Memory B cell (primary cell): ENCODE data around the gene ZNF831.

Source experiments
- ATAC-seq: fragments of 150-1000 bp; cut with Tn5 transposase; 2 replicates; pipeline ENCODE4 v1.10.0; 2021; ENCODE audit warnings: low read depth, mild to moderate bottlenecking, moderate library complexity
- DNase-seq, 2 donors: peaks; one replicate each; pipeline ENCODE4 v3.0.0; 2022; ENCODE audit warnings: low spot score in 2 of 2
- H3K27ac Mint-ChIP-seq: one replicate; pipeline ENCODE4 v1.8.0; 2022; ENCODE audit warnings: mild to moderate bottlenecking, moderate library complexity, mixed read lengths
- H3K27me3 Mint-ChIP-seq: one replicate; pipeline ENCODE4 v1.8.0; 2022; ENCODE audit warnings: mixed read lengths
- H3K36me3 Mint-ChIP-seq: one replicate; pipeline ENCODE4 v1.8.0; 2022; ENCODE audit warnings: mild to moderate bottlenecking, mixed read lengths
- H3K4me1 Mint-ChIP-seq: one replicate; pipeline ENCODE4 v1.8.0; 2022; ENCODE audit warnings: mixed read lengths
- H3K4me3 Mint-ChIP-seq: one replicate; pipeline ENCODE4 v1.8.0; 2022; ENCODE audit warnings: mild to moderate bottlenecking, moderate library complexity, mixed read lengths
- H3K9me3 Mint-ChIP-seq: one replicate; pipeline ENCODE4 v1.8.0; 2022; ENCODE audit warnings: mixed read lengths

Gene ZNF831

DNA sequence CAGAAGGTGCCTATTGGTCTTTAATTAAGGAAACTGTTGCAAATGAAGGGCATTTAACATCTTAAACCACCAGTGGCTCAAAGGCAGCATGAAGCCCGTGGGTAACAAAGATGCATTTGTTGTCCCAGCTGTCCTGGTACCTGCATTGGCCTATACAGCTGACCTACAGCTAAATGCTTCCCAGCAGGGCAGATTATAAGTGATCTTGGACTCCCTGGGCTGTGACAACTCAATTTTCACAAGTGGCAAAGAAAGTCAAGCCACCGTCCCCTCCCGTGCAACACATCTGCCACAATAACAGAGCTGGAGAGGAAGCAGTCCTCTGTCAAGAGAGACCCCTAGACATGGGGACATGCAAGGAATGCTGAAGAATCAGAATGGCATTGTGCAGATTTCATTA lies 105.2 kb downstream of the ZNF831 start:
- Mint-ChIP-seq H3K27me3 (peaks cover 25% of the 10 kb centered on the region), H3K4me1 (peaks cover 3% of the 10 kb centered on the region), H3K36me3 (no peaks in the 10 kb centered on the region), H3K9me3 (peaks cover 4% of the 10 kb centered on the region), H3K27ac (no peak overlapping the region), H3K4me3 (no peak overlapping the region)
- DNase-seq (no peak), ATAC-seq (no peak)

DNA sequence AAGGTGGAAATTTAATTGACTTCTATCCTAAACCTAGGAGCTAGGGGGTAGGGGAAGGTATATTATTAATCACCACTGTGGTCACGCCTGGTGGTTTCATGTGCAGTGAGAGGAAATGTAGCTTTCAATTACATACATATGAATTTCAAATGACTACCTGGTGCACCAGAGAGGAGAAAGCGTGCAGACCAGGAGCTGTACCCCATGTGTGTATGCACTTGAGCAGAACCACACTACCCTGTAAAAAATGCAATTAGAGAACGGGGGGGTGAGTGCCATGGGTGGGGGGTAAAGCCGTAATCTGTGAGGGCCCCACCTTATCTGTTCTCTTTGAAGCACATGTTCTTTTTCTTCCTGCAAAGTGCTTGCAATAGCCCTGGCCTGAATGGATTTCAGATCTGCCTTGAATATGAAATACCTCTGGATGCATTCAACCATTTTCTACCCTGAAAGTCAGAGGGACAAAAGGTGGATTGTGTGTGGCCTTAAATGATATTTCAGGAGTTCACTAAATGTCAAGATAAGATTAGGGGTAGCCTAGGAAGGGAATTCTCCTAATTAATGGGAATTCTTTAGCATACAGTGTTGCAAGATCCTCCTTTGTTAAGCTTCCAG lies 105.9 kb downstream of the ZNF831 start:
- peaks cover 28% of the 10 kb centered on the region for H3K27me3 Mint-ChIP-seq
- no peak for ATAC-seq
- no peak overlapping the region for H3K4me3 Mint-ChIP-seq
- no peak for DNase-seq
- H3K4me1 Mint-ChIP-seq: peaks cover 3% of the 10 kb centered on the region
- H3K9me3 Mint-ChIP-seq: peaks cover 4% of the 10 kb centered on the region
- no peak overlapping the region for H3K27ac Mint-ChIP-seq
- H3K36me3 Mint-ChIP-seq: no peaks in the 10 kb centered on the region

DNA sequence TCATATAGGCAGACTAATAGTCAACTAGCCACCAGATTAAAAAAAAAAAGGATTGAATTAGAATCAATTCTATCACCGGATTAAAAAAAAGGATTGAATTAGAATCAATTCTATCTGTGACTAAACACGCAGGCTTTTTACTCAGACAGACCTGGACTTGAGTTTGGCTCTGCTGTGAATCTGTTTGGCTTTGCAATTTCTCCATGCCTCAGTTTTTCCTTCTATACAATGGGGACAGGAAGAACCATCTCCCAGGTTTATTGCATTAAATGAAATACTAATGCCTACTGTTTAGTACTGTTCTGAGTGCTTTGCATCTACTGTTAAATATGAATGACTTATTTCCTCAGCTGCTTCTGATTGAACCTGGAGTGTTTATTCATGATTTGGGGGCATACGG lies 106.8 kb downstream of the ZNF831 start:
- Mint-ChIP-seq H3K27me3 (peaks cover 25% of the 10 kb centered on the region), H3K4me3 (no peak overlapping the region)
- no peak for DNase-seq

DNA sequence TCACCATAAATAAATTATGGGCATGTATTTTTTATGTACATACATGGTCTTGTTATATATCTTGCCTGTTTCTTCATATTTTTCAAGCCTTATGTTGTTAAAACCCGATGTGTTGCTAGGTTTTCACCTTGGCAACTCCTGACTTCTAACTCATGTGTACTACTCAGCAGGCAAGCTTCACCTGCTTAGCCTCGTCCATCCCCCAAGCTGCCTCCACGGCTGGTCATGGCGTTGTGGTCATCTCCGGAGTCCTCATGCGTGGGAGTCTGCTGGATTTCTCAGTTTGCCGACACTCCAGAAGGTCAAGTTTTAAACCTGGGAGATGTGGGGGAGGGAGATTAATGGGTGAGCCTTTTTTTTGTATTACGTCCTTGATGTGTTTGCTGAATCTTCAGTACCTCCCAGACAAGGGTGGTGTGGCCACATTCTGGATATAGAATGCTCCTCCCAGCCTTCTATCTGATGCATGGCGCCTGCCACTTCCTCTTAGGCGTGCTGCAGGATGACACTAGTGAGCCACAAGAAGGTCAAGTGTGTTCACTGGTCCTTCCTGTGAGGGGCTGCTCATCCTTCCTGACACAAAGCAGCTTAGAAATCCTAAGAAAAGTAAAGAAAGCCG lies 110.2 kb downstream of the ZNF831 start:
- ATAC-seq (no peak), DNase-seq (no peak)
- H3K36me3 Mint-ChIP-seq: no peaks in the 10 kb centered on the region
- no peak overlapping the region for H3K27ac Mint-ChIP-seq
- H3K4me3 Mint-ChIP-seq: no peak overlapping the region
- H3K27me3 Mint-ChIP-seq: peaks cover 19% of the 10 kb centered on the region
- H3K4me1 Mint-ChIP-seq: no peaks in the 10 kb centered on the region
- no peaks in the 10 kb centered on the region for H3K9me3 Mint-ChIP-seq

More for the DNA sequence above, 106.8 kb downstream of the ZNF831 start:
- peaks cover 3% of the 10 kb centered on the region for H3K9me3 Mint-ChIP-seq
- H3K27ac Mint-ChIP-seq: no peak overlapping the region
- no peaks in the 10 kb centered on the region for H3K36me3 Mint-ChIP-seq
- no peak for ATAC-seq
- H3K4me1 Mint-ChIP-seq: peaks cover 1% of the 10 kb centered on the region

DNA sequence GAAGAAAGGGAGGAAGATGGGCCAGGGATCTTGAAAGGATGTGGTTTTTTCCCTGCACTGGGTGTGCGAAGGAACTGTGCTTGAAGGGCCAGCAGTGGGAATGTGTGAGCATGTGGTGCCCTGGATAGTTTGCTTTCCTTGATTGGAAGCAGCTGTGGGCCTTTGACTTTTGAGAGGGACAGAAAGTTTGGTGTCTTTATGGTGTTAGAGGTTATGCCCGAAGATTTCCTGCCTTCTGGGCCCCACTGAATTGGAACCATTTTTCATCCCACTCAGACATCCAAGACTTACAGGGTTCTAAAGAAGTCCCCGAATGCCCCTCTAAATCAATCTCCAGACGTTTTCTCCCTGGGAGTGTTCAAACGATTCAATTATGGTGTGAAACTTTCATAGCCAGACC lies 113.3 kb downstream of the ZNF831 start:
- no peaks in the 10 kb centered on the region for H3K36me3 Mint-ChIP-seq

DNA sequence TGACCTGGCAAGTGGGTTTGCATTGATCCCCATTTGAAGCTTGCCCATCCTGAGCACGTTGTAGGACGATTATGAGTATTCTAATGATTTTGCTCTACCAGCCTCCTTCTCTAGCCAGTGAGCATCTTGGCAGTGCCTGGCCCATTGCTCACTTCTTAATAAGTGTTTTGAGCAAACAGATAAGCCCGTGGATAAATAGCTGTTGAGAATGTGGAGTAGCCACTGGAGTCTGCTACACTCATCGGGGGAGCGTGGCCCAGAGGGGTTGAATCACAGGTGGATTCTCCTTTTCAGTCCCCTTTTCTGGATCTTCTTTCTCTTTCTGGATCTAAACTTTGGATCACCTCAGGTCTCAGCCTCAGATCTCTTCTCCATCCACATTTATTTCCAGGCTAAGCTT lies 120.8 kb downstream of the ZNF831 start:
- Mint-ChIP-seq H3K4me1 (no peaks in the 10 kb centered on the region), H3K27ac (no peak overlapping the region), H3K36me3 (no peaks in the 10 kb centered on the region), H3K27me3 (peaks cover 19% of the 10 kb centered on the region), H3K9me3 (no peaks in the 10 kb centered on the region), H3K4me3 (no peak overlapping the region)
- ATAC-seq: no peak
- DNase-seq: no peak

More for the DNA sequence above, 113.3 kb downstream of the ZNF831 start:
- ATAC-seq (no peak), DNase-seq (no peak)
- Mint-ChIP-seq H3K27ac (no peak overlapping the region), H3K9me3 (no peaks in the 10 kb centered on the region), H3K4me1 (no peaks in the 10 kb centered on the region), H3K4me3 (no peak overlapping the region), H3K27me3 (peaks cover 15% of the 10 kb centered on the region)

DNA sequence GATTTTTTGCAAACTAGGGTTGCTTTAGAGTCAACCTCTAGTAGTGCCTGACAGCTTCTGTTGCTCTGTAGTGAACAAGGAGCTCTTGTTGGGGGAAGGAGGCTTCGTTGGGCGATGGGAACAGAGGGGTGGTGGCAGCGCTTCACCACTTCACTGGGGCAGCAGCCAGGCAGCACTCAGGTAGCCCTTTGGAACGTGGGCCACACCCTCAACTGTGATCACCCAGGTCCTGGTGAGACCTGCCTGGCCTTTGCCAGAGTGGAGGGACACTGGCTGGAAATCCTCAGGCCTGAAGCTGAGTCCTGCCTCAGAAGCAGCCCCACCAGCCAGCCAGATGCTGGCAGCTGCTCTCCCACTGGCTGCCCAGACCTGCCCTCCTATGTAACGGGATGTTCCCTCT lies 126.4 kb downstream of the ZNF831 start:
- Mint-ChIP-seq H3K4me1 (no peaks in the 10 kb centered on the region), H3K9me3 (no peaks in the 10 kb centered on the region), H3K36me3 (no peaks in the 10 kb centered on the region), H3K4me3 (no peak overlapping the region), H3K27ac (no peak overlapping the region), H3K27me3 (peaks cover 18% of the 10 kb centered on the region)
- DNase-seq (no peak), ATAC-seq (no peak)

DNA sequence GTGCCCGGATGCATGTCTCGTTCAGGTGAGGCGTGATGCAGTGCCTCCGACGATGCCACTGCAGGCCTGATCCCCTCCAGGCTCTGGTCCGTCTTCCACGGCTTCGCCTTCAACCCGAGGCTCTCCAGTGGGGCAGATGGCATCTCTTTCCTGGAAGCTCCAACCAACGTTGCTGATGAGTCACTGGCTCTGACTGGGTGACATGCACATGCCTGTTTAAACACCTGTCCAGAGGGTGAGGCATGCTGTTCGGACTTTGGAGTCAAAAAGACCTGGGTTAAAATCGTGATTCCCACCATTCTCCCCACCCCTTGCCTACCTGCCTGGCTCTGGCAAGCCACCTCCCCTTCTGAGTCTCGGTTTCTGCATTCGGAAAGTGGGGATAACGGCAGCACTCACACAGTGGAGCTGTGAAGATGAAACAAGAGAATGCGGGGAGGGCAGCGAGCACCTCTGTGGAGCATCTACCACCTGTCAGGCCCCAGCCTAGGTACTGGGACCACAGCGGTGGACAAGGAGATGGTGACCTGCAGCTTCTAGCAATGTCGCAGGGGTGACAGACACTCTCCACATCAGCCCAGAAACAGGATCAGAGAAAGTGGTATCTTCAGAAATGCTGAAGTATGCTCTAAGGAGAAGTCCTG lies 128.2 kb downstream of the ZNF831 start:
- Mint-ChIP-seq H3K27ac (no peak overlapping the region), H3K27me3 (peaks cover 21% of the 10 kb centered on the region)
- ATAC-seq: no peak

DNA sequence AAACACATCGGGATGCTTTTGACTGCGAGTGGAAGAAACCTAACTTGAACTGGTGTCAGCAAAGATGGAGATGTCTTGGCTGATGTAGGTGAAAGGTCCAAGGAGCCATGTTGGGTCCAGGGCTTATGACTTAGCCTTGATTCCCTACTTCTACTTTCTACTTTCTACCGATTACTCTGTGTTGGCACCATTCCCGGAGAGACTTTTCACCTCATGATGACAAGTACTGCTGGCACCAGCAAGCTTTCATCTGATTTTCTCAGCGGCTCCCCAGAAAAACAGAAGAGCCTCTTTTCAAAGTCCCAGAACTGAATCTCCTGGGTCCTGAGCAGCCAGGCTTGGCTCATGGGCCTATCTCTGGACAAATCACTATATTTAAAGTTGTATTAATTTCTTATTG lies 131.9 kb downstream of the ZNF831 start:
- ATAC-seq (no peak), DNase-seq (no peak)
- no peak overlapping the region for H3K4me3 Mint-ChIP-seq
- no peak overlapping the region for H3K27ac Mint-ChIP-seq
- H3K9me3 Mint-ChIP-seq: no peaks in the 10 kb centered on the region
- H3K36me3 Mint-ChIP-seq: no peaks in the 10 kb centered on the region
- peaks cover 21% of the 10 kb centered on the region for H3K27me3 Mint-ChIP-seq
- no peaks in the 10 kb centered on the region for H3K4me1 Mint-ChIP-seq

More for the DNA sequence above, 128.2 kb downstream of the ZNF831 start:
- Mint-ChIP-seq H3K4me1 (no peaks in the 10 kb centered on the region), H3K36me3 (no peaks in the 10 kb centered on the region), H3K9me3 (no peaks in the 10 kb centered on the region), H3K4me3 (no peak overlapping the region)
- DNase-seq: no peak

DNA sequence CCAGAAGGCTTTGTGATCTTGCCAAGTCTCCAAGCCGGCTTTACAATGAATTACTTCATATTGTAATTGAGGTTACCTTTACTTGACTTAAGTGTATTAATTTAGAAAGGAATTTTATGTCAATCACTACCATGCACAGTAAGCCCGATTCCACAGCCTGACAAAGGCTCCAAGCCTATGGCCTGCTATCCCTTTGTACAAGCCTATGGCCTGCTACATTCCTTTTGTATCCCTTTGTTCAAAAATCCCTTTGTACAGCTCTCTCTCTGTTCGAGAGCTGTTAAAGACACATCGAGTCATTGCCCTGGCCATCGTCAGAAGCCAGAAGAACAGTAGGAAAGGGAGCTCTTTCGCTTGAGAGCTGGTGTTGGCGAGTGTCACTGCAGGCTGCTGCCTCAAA lies 134.1 kb downstream of the ZNF831 start:
- ATAC-seq (no peak), DNase-seq (no peak)
- H3K27me3 Mint-ChIP-seq: peaks cover 19% of the 10 kb centered on the region
- H3K4me1 Mint-ChIP-seq: no peaks in the 10 kb centered on the region
- H3K4me3 Mint-ChIP-seq: no peak overlapping the region
- H3K9me3 Mint-ChIP-seq: no peaks in the 10 kb centered on the region
- H3K36me3 Mint-ChIP-seq: no peaks in the 10 kb centered on the region
- H3K27ac Mint-ChIP-seq: no peak overlapping the region

DNA sequence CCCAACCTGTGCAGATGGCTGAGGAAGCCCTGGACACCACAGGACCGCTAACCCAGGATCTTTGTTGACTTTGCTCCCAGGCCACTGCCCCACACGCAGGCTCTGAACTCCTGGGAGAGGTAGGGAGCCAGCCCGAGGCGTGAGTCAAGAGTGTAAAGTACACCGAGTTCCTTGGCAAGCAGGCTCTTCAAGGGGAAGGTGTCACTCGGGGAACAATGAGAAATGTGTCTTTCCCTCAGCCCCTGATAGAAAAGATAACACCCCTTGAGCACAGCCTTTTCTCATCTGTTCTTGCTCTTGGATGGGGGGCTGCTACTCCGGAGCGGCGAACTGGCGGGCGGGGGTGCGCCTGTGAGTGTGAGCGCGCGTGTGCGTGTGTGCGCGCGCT lies 136.3 kb downstream of the ZNF831 start:
- DNase-seq (no peak), ATAC-seq (no peak)
- H3K4me1 Mint-ChIP-seq: no peaks in the 10 kb centered on the region
- H3K4me3 Mint-ChIP-seq: no peak overlapping the region
- no peaks in the 10 kb centered on the region for H3K36me3 Mint-ChIP-seq
- no peak overlapping the region for H3K27ac Mint-ChIP-seq
- no peaks in the 10 kb centered on the region for H3K9me3 Mint-ChIP-seq
- H3K27me3 Mint-ChIP-seq: peaks cover 27% of the 10 kb centered on the region

DNA sequence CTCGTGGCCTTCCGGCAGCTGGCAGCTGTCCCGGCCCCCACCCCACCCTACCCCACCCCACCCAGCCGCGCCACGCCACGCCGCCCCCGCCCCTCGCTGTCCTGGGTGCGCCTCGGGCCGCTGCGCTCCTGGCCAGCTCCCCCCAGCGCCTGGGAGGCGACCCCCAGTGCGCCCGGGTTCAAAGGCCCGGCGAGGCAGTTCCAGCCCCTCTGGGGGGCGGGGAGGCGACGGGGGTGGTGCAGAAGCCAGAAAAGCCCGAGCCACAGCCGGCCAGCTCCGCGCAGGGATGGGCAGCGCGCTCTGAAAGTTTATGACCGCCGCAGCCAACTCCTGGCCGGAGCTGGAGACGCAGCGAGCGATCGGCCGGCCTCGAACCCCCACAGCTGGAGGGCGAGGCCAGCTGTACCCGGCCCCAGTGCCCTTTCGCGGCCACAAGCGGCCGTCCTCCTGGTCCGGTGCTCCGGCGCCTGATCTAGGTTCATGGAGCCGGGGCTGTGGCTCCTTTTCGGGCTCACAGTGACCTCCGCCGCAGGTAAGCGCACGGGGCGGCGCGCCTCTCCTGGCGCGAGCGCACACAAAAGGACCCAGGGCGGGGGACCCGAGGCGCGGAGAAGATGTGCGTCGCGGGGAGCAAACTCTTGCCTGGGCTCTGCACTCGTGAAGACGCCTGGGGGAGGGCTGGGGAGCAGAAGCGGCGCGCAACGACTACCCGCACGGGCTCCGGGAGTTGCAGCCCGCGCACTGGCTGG lies 136.9 kb downstream of the ZNF831 start, which contains the start of gene EDN3:
TSS of gene EDN3 (plus strand) at position 279 of the 749 bp plus-strand sequence. CDS start at position 481, 202 bp downstream.
- Mint-ChIP-seq H3K36me3 (no peaks in the 10 kb centered on the region), H3K4me3 (no peak within 1 kb of the TSS), H3K27me3 (peaks cover 31% of the 10 kb centered on the region), H3K27ac (no peak within 1 kb of the TSS), H3K4me1 (no peaks in the 10 kb centered on the region), H3K9me3 (no peaks in the 10 kb centered on the region)
- ATAC-seq: no peak
- DNase-seq: no peak

DNA sequence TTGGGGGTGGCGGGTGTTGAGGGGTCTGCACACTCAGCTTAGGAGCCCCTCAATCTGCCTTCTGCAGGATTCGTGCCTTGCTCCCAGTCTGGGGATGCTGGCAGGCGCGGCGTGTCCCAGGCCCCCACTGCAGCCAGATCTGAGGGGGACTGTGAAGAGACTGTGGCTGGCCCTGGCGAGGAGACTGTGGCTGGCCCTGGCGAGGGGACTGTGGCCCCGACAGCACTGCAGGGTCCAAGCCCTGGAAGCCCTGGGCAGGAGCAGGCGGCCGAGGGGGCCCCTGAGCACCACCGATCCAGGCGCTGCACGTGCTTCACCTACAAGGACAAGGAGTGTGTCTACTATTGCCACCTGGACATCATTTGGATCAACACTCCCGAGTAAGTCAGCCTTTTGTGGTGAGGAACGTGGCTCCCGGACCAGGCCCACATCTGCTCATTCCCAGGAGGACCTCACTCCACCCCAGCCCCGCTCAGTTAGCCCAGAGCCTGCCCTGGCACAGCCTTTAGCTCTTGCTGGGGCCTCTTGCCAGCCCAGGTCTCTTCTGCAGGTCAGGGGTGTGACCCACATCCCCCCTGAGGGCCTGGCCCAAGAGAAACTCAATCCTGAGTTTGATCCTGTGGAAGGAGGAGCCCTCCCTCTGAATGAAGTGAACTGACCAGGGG lies 137.9 kb downstream of the ZNF831 start:
- Mint-ChIP-seq H3K4me1 (no peaks in the 10 kb centered on the region), H3K27me3 (peaks cover 31% of the 10 kb centered on the region), H3K27ac (no peak overlapping the region), H3K9me3 (no peaks in the 10 kb centered on the region), H3K36me3 (no peaks in the 10 kb centered on the region), H3K4me3 (no peak overlapping the region)
- ATAC-seq (no peak), DNase-seq (no peak)
